SK-N-SH (cell line): ENCODE results near the gene SIRPD. TPM values are rescaled to one million over a fixed set of nuclear protein-coding genes. Genes with fewer than 3 reads are reported as not detected.

Source experiments
- CTCF ChIA-PET: fragments of 300-600, 350-600 bp; formaldehyde crosslinking; extraction: SDS; loops from one replicate; lab custom pipeline; 2021; lab: Yijun Ruan, JAX
- POLR2A ChIA-PET: fragments of 350-600 bp; sonication (Branson Sonifier 250); formaldehyde crosslinking; extraction: SDS; loops from one replicate; lab custom pipeline; 2020; ENCODE audit warnings: antibody characterized with exemption, inconsistent platforms; lab: Yijun Ruan, JAX
- DNase-seq: peaks from one replicate; pipeline ENCODE4 v3.0.0; 2012
- H2AFZ ChIP-seq: fragments of 200-600 bp; sonication (generic); 2 replicates; pipeline ENCODE4 v1.8.1; 2016; ENCODE audit warnings: antibody characterized with exemption, mild to moderate bottlenecking, low read depth
- H3F3A ChIP-seq: fragments of 200-600 bp; sonication (generic); replicated peaks from 2 replicates; pipeline ENCODE3; 2016; ENCODE audit warnings: antibody characterized with exemption, mild to moderate bottlenecking; ENCODE audit not compliant: insufficient read depth
- H3K27ac ChIP-seq, 2 experiments: fragments of 200-500 bp in 1 of 2; fragments of 200-600 bp in 1 of 2; sonication (Bioruptor generic) in 1 of 2; sonication (generic), shearing (Covaris generic) in 1 of 2; 2 replicates each; pipeline versions ENCODE4 v1.5.1 to v1.6.1; 2014 to 2016; ENCODE audit warnings: low read depth in 2 of 2, inconsistent platforms in 1 of 2, low read length in 1 of 2, mild to moderate bottlenecking in 1 of 2, mixed read lengths in 1 of 2
- H3K27me3 ChIP-seq: fragments of 200-600 bp; sonication (generic), shearing (Covaris generic); 2 replicates; pipeline ENCODE4 v1.6.1; 2016; ENCODE audit warnings: mixed run types; ENCODE audit not compliant: insufficient read depth
- H3K36me3 ChIP-seq, 2 experiments: fragments of 200-500 bp in 1 of 2; fragments of 200-600 bp in 1 of 2; sonication (Bioruptor generic) in 1 of 2; sonication (generic) in 1 of 2; replicated peaks in 1 of 2; 2 replicates each; pipeline versions ENCODE3 to v1.5.1; 2014 to 2016; ENCODE audit warnings: low read length in 1 of 2, mild to moderate bottlenecking in 1 of 2; ENCODE audit not compliant: insufficient read depth in 2 of 2, control insufficient read depth in 1 of 2
- H3K4me1 ChIP-seq, 2 experiments: fragments of 200-500 bp in 1 of 2; fragments of 200-600 bp in 1 of 2; sonication (Bioruptor generic) in 1 of 2; sonication (generic), shearing (Covaris generic) in 1 of 2; 2 replicates each; pipeline versions ENCODE4 v1.5.1 to v1.6.1; 2014 to 2016; ENCODE audit warnings: low read depth in 1 of 2, low read length in 1 of 2, mixed run types in 1 of 2; ENCODE audit not compliant: insufficient read depth in 2 of 2, control insufficient read depth in 1 of 2
- H3K4me2 ChIP-seq: fragments of 200-600 bp; sonication (generic), shearing (Covaris generic); 2 replicates; pipeline ENCODE4 v1.6.1; 2017; ENCODE audit warnings: mixed run types
- H3K4me3 ChIP-seq, 2 experiments: fragments of 200-500 bp in 1 of 2; fragments of 200-600 bp in 1 of 2; sonication (Bioruptor generic) in 1 of 2; sonication (generic), shearing (Covaris generic) in 1 of 2; 2 replicates each; pipeline versions ENCODE4 v1.5.1 to v1.8.1; 2014 to 2016; ENCODE audit warnings: low read depth in 2 of 2, inconsistent platforms in 1 of 2, low read length in 1 of 2, mild to moderate bottlenecking in 1 of 2, mixed read lengths in 1 of 2, moderate library complexity in 1 of 2
- H3K79me2 ChIP-seq: fragments of 200-600 bp; sonication (generic); 2 replicates; pipeline ENCODE4 v1.8.1; 2017; ENCODE audit warnings: mild to moderate bottlenecking; ENCODE audit not compliant: insufficient read depth
- H3K9ac ChIP-seq: fragments of 200-600 bp; sonication (generic); 2 replicates; pipeline ENCODE4 v1.6.1; 2017; ENCODE audit warnings: mixed run types
- H3K9me2 ChIP-seq: fragments of 200-600 bp; sonication (generic); 2 replicates; pipeline ENCODE4 v1.6.1; 2017; ENCODE audit warnings: mixed run types
- H3K9me3 ChIP-seq: fragments of 200-600 bp; sonication (generic); 2 replicates; pipeline ENCODE4 v1.6.1; 2017; ENCODE audit warnings: mixed run types, mild to moderate bottlenecking, moderate library complexity
- H4K20me1 ChIP-seq: fragments of 200-600 bp; sonication (generic); 2 replicates; pipeline ENCODE4 v1.6.1; 2017; ENCODE audit warnings: mild to moderate bottlenecking, mixed run types; ENCODE audit not compliant: insufficient read depth
- CHD2 ChIP-seq: fragments of 150-350 bp; IDR thresholded peaks from 2 replicates; pipeline ENCODE4 v1.6.1; 2018; ENCODE audit warnings: low read length; ENCODE audit not compliant: partially characterized antibody
- ELF1 ChIP-seq: IDR thresholded peaks from 2 replicates; pipeline ENCODE4 v1.4.0; 2012
- EZH2phosphoT487 ChIP-seq: fragments of 200-600 bp; sonication (generic); IDR thresholded peaks from 2 replicates; pipeline ENCODE4 v1.6.1; 2017; ENCODE audit warnings: low read depth, mixed run types, mild to moderate bottlenecking, antibody characterized with exemption, moderate library complexity, borderline replicate concordance
- FOXJ3 ChIP-seq: sonication (generic); formaldehyde crosslinking; IDR thresholded peaks from 2 replicates; pipeline ENCODE4 v1.5.1; 2020; ENCODE audit warnings: mild to moderate bottlenecking, missing genetic modification reagents
- FOXM1 ChIP-seq: IDR thresholded peaks from 2 replicates; pipeline ENCODE4 v1.4.0; 2012; ENCODE audit warnings: low read depth, mild to moderate bottlenecking
- GATA2 ChIP-seq: sonication (generic); formaldehyde crosslinking; IDR thresholded peaks from 2 replicates; pipeline ENCODE4 v1.5.0; 2020; ENCODE audit warnings: mild to moderate bottlenecking, missing genetic modification reagents
- MEF2A ChIP-seq: IDR thresholded peaks from 2 replicates; pipeline ENCODE4 v1.4.0; 2012; ENCODE audit warnings: low read depth, borderline replicate concordance
- MXI1 ChIP-seq: IDR thresholded peaks from 2 replicates; pipeline ENCODE4 v1.6.1; 2012; ENCODE audit warnings: mild to moderate bottlenecking, low read depth, low read length, improper control_type of control experiment
- POLR2AphosphoS5 ChIP-seq: IDR thresholded peaks from 2 replicates; pipeline ENCODE4 v1.6.1; 2012; ENCODE audit warnings: low read depth, low read length
- RCOR1 ChIP-seq: fragments of 150-350 bp; IDR thresholded peaks from 2 replicates; pipeline ENCODE4 v1.6.1; 2017; ENCODE audit warnings: antibody characterized with exemption, low read length
- RFX5 ChIP-seq: IDR thresholded peaks from 2 replicates; pipeline ENCODE4 v1.6.1; 2012; ENCODE audit warnings: mild to moderate bottlenecking, improper control_type of control experiment, low read length
- SIN3A ChIP-seq: IDR thresholded peaks from 2 replicates; pipeline ENCODE4 v1.6.1; 2012; ENCODE audit warnings: low read depth, mild to moderate bottlenecking, low read length, moderate library complexity, borderline replicate concordance
- TCF12 ChIP-seq: IDR thresholded peaks from 2 replicates; pipeline ENCODE4 v1.4.0; 2012
- TEAD4 ChIP-seq: IDR thresholded peaks from 2 replicates; pipeline ENCODE4 v1.4.0; 2012; ENCODE audit warnings: mild to moderate bottlenecking, borderline replicate concordance; ENCODE audit not compliant: insufficient read depth
- WGBS: methylation state at CpG from one replicate; pipeline ENCODE4 v1.1.6; 2017; ENCODE audit warnings: low lambda C conversion rate; 5-methylcytosine and 5-hydroxymethylcytosine counted together
- polyA plus RNA-seq, 3 experiments: library from polyadenylated mRNA; depleted of rRNA; stranded (reverse); fragments of >200 nt; gene quantifications; 2 replicates each; pipeline ENCODE4 v1.2.3, GENCODE V29; 2012
- TF ChIP-seq, protein P1 (sequence below): IDR thresholded peaks from 2 replicates; pipeline ENCODE4 v1.6.1; 2012; ENCODE audit warnings: mild to moderate bottlenecking, low read depth, low read length, moderate library complexity
- TF ChIP-seq, protein P2 (sequence below): fragments of 150-350 bp; IDR thresholded peaks from 2 replicates; pipeline ENCODE4 v1.6.1; 2017; ENCODE audit warnings: antibody characterized with exemption, low read length, low read depth, borderline replicate concordance
- TF ChIP-seq, protein P3 (sequence below): fragments of 150-350 bp; IDR thresholded peaks from 2 replicates; pipeline ENCODE4 v1.6.1; 2016; ENCODE audit warnings: mild to moderate bottlenecking, low read depth, low read length
- TF ChIP-seq, protein P4 (sequence below): IDR thresholded peaks from 2 replicates; pipeline ENCODE4 v1.4.0; 2012; ENCODE audit warnings: low read depth

Gene SIRPD
- polyA plus RNA-seq, 1 of the 3 experiments (the other 2 are of a cell fraction): not detected

DNA sequence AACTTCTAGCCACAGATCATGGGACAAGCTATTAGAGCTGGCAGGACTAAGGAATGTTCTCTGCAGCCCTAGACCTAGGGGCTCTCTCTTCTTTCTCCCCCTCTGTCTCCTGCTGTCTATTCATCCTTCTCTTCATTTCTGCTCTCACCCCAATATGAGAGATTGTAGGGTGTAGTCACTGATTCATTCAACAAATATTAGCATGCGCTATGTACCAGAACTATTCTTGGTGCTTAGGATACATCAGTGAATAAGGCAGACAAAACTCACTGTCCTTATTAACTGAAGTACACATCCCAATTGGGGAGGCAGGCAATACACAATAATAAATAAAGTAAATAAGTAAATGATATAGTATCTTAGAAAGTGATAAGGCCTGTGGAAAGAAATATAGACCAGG is 51.6 kb downstream of the SIRPD start:
- Histone ChIP-seq H3K9ac (no peak overlapping the region), H3K36me3 (no peaks in the 10 kb centered on the region), H3K27me3 (peaks cover 4% of the 10 kb centered on the region; the same call in 1 of the 2 replicates), H3K79me2 (no peaks in the 10 kb centered on the region), H3F3A (no peaks in the 10 kb centered on the region), H4K20me1 (no peaks in the 10 kb centered on the region), H3K4me3 (no peak overlapping the region), H2AFZ (no peak overlapping the region), H3K4me1 (no peaks in the 10 kb centered on the region), H3K4me2 (no peak overlapping the region), H3K9me2 (no peaks in the 10 kb centered on the region), H3K9me3 (no peaks in the 10 kb centered on the region), H3K27ac (no peak overlapping the region)
- ChIA-PET POLR2A (no interaction called here), CTCF (interaction anchor here (1.6 kb wide), 1 partner anchor 16 kb away, joined by 4 read pairs; no protein-coding TSS in a partner anchor)
- DNase-seq: no peak
- no peak for TF ChIP-seq TEAD4
- no peak for TF ChIP-seq GATA2
- TF ChIP-seq FOXJ3 (CRISPR knock-in tag): no peak
- TF ChIP-seq ELF1: no peak
- TF ChIP-seq, protein P1, sequence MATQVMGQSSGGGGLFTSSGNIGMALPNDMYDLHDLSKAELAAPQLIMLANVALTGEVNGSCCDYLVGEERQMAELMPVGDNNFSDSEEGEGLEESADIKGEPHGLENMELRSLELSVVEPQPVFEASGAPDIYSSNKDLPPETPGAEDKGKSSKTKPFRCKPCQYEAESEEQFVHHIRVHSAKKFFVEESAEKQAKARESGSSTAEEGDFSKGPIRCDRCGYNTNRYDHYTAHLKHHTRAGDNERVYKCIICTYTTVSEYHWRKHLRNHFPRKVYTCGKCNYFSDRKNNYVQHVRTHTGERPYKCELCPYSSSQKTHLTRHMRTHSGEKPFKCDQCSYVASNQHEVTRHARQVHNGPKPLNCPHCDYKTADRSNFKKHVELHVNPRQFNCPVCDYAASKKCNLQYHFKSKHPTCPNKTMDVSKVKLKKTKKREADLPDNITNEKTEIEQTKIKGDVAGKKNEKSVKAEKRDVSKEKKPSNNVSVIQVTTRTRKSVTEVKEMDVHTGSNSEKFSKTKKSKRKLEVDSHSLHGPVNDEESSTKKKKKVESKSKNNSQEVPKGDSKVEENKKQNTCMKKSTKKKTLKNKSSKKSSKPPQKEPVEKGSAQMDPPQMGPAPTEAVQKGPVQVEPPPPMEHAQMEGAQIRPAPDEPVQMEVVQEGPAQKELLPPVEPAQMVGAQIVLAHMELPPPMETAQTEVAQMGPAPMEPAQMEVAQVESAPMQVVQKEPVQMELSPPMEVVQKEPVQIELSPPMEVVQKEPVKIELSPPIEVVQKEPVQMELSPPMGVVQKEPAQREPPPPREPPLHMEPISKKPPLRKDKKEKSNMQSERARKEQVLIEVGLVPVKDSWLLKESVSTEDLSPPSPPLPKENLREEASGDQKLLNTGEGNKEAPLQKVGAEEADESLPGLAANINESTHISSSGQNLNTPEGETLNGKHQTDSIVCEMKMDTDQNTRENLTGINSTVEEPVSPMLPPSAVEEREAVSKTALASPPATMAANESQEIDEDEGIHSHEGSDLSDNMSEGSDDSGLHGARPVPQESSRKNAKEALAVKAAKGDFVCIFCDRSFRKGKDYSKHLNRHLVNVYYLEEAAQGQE: no peak
- no peak for TF ChIP-seq SIN3A
- no peak for TF ChIP-seq RFX5
- TF ChIP-seq POLR2AphosphoS5: no peak
- no peak for TF ChIP-seq EZH2phosphoT487
- 40% methylated on average over 1 of the region's 1 CpG for WGBS

DNA sequence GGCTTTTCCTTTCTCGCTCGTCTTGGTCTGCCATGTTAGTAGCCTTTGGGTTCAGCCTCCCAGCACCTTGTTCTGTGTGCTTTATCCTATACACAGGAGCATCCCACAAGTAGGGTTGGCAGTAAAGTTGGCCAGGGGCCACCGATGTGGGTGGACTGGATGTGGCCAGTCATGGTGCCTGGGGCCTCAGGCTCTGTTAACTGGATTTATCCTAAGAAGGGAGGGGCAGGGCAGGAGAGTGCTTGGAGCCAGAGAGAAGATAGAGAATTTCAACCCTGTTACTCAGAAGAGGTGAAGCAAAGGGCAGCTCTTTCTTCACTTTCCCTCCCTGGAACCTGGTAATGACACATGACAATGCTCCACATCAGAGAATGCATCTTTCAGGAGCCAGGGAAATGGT is 52.1 kb downstream of the SIRPD start:
- Histone ChIP-seq H3K9ac (no peak overlapping the region), H3K4me1 (no peaks in the 10 kb centered on the region), H3K9me3 (no peaks in the 10 kb centered on the region), H2AFZ (no peak overlapping the region), H3K4me2 (no peak overlapping the region), H4K20me1 (no peaks in the 10 kb centered on the region), H3K27me3 (peaks cover 6% of the 10 kb centered on the region; the same call in 1 of the 2 replicates), H3K36me3 (no peaks in the 10 kb centered on the region), H3K4me3 (no peak overlapping the region), H3K79me2 (no peaks in the 10 kb centered on the region), H3K27ac (no peak overlapping the region), H3K9me2 (no peaks in the 10 kb centered on the region), H3F3A (no peaks in the 10 kb centered on the region)
- WGBS: 22% methylated on average over 3 of the region's 3 CpGs
- TF ChIP-seq, protein P2, sequence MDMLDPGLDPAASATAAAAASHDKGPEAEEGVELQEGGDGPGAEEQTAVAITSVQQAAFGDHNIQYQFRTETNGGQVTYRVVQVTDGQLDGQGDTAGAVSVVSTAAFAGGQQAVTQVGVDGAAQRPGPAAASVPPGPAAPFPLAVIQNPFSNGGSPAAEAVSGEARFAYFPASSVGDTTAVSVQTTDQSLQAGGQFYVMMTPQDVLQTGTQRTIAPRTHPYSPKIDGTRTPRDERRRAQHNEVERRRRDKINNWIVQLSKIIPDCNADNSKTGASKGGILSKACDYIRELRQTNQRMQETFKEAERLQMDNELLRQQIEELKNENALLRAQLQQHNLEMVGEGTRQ: no peak
- TF ChIP-seq, protein P3, sequence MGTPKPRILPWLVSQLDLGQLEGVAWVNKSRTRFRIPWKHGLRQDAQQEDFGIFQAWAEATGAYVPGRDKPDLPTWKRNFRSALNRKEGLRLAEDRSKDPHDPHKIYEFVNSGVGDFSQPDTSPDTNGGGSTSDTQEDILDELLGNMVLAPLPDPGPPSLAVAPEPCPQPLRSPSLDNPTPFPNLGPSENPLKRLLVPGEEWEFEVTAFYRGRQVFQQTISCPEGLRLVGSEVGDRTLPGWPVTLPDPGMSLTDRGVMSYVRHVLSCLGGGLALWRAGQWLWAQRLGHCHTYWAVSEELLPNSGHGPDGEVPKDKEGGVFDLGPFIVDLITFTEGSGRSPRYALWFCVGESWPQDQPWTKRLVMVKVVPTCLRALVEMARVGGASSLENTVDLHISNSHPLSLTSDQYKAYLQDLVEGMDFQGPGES: no peak
- no peak for TF ChIP-seq MXI1
- no peak for TF ChIP-seq MEF2A
- TF ChIP-seq FOXM1: no peak
- no peak for TF ChIP-seq POLR2AphosphoS5
- TF ChIP-seq CHD2: no peak
- TF ChIP-seq TCF12: no peak
- TF ChIP-seq RCOR1: no peak
- TF ChIP-seq, protein P4, sequence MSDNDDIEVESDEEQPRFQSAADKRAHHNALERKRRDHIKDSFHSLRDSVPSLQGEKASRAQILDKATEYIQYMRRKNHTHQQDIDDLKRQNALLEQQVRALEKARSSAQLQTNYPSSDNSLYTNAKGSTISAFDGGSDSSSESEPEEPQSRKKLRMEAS: no peak
- POLR2A ChIA-PET: no interaction called here
- CTCF ChIA-PET: interaction anchor here (1.9 to 3.8 kb wide), 3 partner anchors 15 to 38 kb away, joined by 5 to 31 read pairs (median 10); partner anchors contain the start of gene NSFL1C
- no peak for DNase-seq
